AML-193 (cell line): ENCODE measurements around the gene ARHGAP35.

Experiments
- DNase-seq, 2 experiments: peaks; one replicate each; lab custom pipeline; 2025; lab: John Stamatoyannopoulos, UW

Gene ARHGAP35

DNA sequence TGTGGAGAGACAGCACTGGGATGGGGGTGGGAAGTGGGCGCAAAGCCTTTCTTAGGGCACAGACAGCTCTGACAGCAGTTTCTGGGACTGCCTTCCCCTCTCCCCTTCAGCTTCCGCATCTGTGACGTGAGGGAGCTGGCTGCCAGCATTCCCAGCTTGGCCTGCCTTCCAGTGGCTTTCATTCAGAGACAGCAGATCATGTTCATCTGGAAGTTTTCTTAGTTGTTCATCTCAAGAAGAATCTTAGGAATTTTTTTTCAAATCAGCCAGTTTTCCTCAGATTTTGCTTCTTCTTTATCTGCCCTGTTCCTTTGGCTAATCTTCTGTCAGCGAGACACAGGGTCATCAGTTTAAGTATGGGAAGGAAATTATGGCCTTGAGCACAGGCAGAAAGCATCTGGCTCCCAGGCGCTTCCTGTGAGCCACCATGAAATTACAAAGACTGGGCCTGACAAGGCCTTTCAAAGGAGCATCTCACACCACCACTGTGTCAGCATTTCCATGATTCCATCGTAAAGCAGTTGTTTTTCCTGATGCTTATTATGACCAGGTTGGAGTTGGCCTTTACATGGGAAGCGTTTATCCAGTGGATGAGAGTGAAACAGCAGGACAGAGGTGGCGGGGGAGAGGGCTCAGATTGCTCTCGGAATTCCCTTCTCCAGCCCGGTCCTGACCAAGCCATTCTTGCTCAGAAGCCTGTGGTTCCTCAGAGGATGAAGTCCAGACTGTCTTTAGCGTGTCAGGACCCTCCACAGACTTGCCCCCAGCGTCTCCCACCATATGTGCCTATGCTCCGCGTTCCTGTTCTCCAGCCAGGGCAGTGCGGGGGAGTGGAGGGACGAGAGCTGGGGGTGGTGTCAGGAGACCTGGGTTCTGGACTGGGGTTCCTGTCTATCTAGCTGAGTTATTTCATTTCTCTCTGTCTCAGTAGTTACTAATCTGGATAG lies 43.6 kb downstream of the ARHGAP35 start:
- no peak for DNase-seq

DNA sequence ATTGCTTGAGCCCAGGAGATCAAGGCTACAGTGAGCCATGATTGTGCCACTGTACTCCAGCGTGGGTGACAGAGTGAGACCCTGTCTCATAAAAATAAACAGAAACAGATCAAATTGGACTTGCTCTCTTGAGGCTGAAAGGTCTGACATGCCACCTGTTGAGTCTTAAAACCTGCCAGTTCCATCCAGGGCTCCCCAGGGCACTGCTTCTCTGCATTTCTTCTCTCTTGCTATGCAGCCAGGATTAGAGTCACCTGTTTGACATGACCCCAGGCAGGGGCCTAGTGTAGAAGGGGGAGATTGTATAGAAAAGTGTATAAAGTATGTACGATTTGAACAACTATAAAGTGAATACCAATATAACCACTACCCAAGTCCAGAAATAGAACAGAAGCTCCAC lies 45.4 kb downstream of the ARHGAP35 start:
- no peak for DNase-seq

DNA sequence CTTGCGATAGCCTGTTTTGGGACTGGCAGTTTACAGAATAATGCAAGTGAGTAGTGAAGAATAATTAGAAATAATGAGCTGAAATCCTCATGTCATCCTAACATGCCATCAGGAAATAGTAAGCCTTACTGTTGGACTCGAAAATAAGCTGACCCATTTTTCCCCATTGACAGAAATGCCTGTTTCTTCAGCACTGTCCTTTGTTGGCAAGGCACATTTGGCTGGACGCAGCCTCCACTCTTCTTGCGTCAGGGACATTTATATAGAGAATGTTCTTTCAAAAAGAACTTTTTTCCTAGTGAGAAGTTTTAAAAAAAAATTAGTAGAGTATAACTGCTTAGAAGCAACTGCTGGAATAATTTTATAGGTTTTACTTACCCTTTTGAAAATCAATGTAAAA lies 47.1 kb downstream of the ARHGAP35 start:
- DNase-seq, result no peak

DNA sequence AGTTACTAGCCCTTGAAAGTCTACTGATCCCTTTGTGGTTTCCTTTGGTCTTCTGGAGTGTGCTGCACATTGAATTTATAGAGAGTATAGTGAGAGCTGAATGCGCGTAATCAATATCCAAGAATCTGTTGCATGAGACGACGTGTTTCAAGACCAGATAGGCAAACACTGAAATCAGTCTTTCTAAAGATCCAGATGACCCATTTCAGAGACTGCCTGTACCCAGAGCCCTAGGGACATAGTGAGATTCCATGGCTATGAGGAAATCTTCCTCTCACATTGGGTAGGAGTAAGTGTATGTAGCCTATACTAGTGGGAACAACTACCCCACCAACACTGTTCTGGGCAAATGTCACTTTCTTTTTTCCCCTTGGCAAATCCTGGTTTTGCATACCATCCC lies 48.6 kb downstream of the ARHGAP35 start:
- DNase-seq, result no peak
